Type B pancreatic cell (in vitro differentiated cells): ENCODE data around the gene CREB5. TPM values are rescaled to one million over a fixed set of nuclear protein-coding genes. Genes with fewer than 3 reads are reported as not detected.
"Not testable (repeated sequence)": the region's sequence is repeated elsewhere in the genome, so short reads cannot be mapped to it uniquely, and the experiment has no call there.

ENCODE experiments used
- DNase-seq: peaks from one replicate; pipeline ENCODE4 v3.0.0; 2021; ENCODE audit warnings: mixed read lengths; ENCODE audit not compliant: unreplicated experiment; ENCODE audit errors: extremely low spot score
- H3K27ac Mint-ChIP-seq: 2 replicates; pipeline ENCODE4 v1.8.0; 2021; ENCODE audit warnings: mild to moderate bottlenecking, mixed read lengths
- H3K27me3 Mint-ChIP-seq: 2 replicates; pipeline ENCODE4 v1.8.0; 2021; ENCODE audit warnings: mixed read lengths
- H3K36me3 Mint-ChIP-seq: 2 replicates; pipeline ENCODE4 v1.8.0; 2021; ENCODE audit warnings: mixed read lengths
- H3K4me1 Mint-ChIP-seq: one replicate; pipeline ENCODE4 v1.8.0; 2021; ENCODE audit warnings: mixed read lengths; ENCODE audit not compliant: unreplicated experiment
- H3K4me3 Mint-ChIP-seq: 2 replicates; pipeline ENCODE4 v1.8.0; 2021; ENCODE audit warnings: mild to moderate bottlenecking, mixed read lengths
- H3K9me3 Mint-ChIP-seq: 2 replicates; pipeline ENCODE4 v1.8.0; 2021; ENCODE audit warnings: mixed read lengths
- total RNA-seq: library from RNA; stranded (reverse); gene quantifications from 2 replicates; pipeline ENCODE4 v1.2.1, GENCODE V29; 2021; ENCODE audit warnings: low replicate concordance
- TF ChIP-seq, protein P1 (sequence below): fragments of 200-600 bp; sonication (generic); conservative IDR thresholded peaks from 2 replicates; pipeline ENCODE4 v1.5.0; 2021; ENCODE audit warnings: antibody characterized with exemption, mild to moderate bottlenecking

The CREB5 gene
- total RNA-seq, 1 donor from 2014 or later: 31.0 TPM

DNA sequence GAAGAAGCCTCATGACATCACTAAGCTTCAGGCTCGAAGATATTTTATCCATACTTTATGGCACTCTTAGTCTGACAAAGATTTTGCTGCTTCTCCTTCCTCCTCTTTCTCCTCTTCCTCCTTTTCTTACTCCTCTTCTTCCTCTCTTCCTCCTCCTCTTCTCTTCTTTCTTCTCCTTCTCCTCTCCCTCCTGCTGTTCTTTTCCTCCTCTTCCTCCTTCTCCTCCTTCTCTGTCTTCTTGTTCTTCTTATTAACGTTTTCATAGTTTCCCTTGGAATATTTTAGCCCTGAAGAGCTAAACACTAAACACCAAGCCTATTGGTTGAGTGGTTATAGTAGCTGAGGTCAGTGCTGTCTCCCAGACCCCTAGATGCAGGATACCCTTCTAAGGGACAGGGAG is 137.7 kb downstream of the CREB5 start:
- Mint-ChIP-seq H3K36me3 (no peaks in the 10 kb centered on the region), H3K27ac (no peak overlapping the region), H3K4me1 (peaks cover 34% of the 10 kb centered on the region), H3K27me3 (peaks cover 23% of the 10 kb centered on the region), H3K9me3 (no peaks in the 10 kb centered on the region), H3K4me3 (no peak overlapping the region)
- DNase-seq: no peak
- TF ChIP-seq, protein P1, sequence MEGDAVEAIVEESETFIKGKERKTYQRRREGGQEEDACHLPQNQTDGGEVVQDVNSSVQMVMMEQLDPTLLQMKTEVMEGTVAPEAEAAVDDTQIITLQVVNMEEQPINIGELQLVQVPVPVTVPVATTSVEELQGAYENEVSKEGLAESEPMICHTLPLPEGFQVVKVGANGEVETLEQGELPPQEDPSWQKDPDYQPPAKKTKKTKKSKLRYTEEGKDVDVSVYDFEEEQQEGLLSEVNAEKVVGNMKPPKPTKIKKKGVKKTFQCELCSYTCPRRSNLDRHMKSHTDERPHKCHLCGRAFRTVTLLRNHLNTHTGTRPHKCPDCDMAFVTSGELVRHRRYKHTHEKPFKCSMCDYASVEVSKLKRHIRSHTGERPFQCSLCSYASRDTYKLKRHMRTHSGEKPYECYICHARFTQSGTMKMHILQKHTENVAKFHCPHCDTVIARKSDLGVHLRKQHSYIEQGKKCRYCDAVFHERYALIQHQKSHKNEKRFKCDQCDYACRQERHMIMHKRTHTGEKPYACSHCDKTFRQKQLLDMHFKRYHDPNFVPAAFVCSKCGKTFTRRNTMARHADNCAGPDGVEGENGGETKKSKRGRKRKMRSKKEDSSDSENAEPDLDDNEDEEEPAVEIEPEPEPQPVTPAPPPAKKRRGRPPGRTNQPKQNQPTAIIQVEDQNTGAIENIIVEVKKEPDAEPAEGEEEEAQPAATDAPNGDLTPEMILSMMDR: no peak

DNA sequence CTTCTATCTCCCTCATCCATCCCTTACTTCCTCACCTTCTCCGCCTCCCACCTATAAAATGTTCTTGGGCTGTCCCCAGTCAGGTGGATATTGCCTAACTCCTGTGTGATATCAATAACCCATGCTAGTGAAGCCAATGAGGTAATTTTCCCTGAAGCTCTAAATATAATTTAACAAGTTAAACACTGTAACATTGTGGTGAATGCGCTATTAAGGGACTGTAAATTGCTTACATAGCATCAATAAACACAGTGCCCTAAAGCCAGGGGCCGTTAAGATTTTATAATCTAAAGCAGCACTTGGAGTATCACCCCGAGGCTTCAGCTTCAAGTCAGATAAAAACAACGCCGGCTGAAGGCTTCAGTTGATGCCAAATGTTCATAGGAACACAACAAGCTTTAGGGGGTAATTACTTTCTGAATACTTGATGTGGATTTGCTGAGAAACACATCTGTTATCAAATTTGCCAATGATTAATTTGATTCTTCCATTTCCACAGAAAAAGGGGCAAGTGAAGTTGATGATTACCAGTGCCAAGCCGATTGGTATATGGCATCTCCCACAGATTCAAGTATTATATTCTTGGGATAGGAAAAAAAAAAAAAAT is 138.4 kb downstream of the CREB5 start:
- TF ChIP-seq, protein P1: no peak
- Mint-ChIP-seq H3K4me1 (peaks cover 34% of the 10 kb centered on the region), H3K27me3 (peaks cover 20% of the 10 kb centered on the region), H3K36me3 (no peaks in the 10 kb centered on the region), H3K9me3 (no peaks in the 10 kb centered on the region), H3K27ac (no peak overlapping the region), H3K4me3 (no peak overlapping the region)
- DNase-seq: no peak

DNA sequence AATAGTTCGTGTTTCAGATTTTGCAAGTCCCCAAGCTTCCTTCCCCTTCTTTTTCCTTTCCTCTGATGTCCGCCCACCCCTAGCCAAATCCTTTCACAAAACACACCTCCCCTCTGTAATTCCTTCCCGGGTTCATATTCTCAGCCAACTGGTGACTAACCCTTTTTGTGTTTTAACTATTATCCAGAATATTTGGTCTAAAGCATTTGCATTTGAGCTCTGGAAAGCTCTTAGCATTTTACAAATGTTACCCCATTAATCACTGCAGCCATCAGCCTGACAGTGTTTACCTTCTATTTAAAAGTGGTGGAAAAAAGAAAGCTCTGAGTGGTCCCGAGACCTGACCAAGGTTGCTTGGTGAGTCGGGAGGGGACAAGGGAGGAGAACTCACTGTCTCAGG is 139.0 kb downstream of the CREB5 start:
- DNase-seq: no peak
- no peaks in the 10 kb centered on the region for H3K36me3 Mint-ChIP-seq
- H3K9me3 Mint-ChIP-seq: no peaks in the 10 kb centered on the region
- no peak overlapping the region for H3K27ac Mint-ChIP-seq
- H3K4me1 Mint-ChIP-seq: peaks cover 34% of the 10 kb centered on the region
- no peak overlapping the region for H3K4me3 Mint-ChIP-seq
- TF ChIP-seq, protein P1: no peak
- peaks cover 20% of the 10 kb centered on the region for H3K27me3 Mint-ChIP-seq

DNA sequence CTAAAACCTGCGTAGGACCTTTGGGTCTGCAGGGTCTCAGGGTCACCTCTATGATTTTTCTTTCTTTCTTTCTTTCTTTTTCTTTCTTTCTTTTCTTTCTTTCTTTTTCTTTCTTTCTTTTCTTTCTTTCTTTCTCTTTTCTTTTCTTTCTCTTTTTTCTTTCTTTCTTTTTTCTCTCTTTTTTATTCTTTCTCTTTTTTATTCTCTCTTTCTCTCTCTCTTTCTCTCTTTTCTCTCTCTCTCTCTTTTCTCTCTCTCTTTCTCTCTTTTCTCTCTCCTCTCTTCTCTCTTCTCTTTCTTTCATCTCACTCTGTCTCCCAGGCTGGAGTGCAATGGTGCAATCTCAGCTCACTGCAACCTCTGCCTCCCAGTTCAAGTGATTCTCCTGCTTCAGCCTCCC is 139.4 kb downstream of the CREB5 start:
- not testable (repeated sequence) for DNase-seq, H3K27ac Mint-ChIP-seq, H3K36me3 Mint-ChIP-seq, H3K9me3 Mint-ChIP-seq, H3K4me3 Mint-ChIP-seq
- Mint-ChIP-seq H3K4me1 (peaks cover 36% of the 10 kb centered on the region), H3K27me3 (peaks cover 20% of the 10 kb centered on the region)

DNA sequence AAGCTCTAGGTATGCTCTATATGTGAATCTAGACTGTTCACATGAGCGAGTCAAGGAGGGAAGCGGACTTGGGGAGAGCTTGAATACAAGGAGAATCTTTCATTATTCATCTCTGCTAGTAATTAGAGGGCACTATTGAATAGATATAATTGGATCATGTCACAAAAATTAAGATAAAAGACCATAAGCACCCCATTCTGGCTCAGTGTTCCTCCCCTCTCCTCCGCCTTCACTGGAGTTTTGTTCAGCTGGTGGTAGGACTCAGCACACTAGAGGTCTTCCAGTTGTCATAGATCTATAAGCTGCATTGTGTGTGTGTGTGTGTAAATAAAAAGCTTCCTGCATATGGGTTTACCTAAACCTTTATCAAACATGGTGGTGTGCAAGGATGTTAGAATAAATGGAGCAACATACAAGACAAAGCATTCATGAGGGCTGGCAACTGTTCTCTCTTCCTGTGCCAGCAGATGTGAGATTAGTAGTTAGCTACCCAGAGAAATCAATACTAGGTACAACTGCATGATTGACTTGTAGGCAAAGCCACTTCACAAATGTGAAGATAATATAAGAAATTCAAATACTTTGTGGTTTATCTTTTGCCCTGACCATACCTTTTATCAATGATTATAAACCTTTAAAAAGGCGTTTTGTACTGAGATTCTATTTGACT is 142.6 kb downstream of the CREB5 start:
- Mint-ChIP-seq H3K27ac (no peak overlapping the region), H3K36me3 (peaks cover 4% of the 10 kb centered on the region), H3K4me3 (no peak overlapping the region), H3K4me1 (peaks cover 39% of the 10 kb centered on the region), H3K9me3 (peaks cover 2% of the 10 kb centered on the region), H3K27me3 (peaks cover 22% of the 10 kb centered on the region)
- no peak for DNase-seq
- TF ChIP-seq, protein P1: no peak

DNA sequence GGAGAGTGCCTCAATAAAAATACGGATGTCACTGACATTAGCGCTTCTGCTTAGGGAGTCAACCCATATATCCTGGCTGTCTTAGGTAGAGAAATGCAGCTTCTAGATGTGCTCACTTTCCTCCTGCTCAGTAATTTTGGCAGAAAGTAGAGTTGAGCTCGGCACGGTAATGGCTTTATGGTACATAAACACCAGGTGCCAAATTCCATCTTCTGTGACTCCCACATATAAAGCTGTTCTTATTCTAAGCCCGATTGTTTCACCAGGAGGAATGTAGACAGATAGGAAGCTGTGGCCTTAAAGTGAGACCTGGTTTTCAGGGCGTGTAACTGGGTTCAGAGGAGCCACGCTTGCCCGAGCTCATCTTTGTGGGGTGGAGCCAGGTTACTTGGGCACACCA is 143.7 kb downstream of the CREB5 start:
- Mint-ChIP-seq H3K9me3 (peaks cover 6% of the 10 kb centered on the region), H3K27ac (no peak overlapping the region), H3K27me3 (peaks cover 20% of the 10 kb centered on the region), H3K4me1 (peaks cover 38% of the 10 kb centered on the region), H3K36me3 (peaks cover 9% of the 10 kb centered on the region), H3K4me3 (no peak overlapping the region)
- DNase-seq: no peak
- TF ChIP-seq, protein P1: no peak
